ENCODE data around the gene PLCG1. TPM values are rescaled to one million over a fixed set of nuclear protein-coding genes. Genes with fewer than 3 reads are reported as not detected.

Gene PLCG1
- total and polyA plus RNA-seq, 2 donors (not counting 3 experiments of a cell fraction or from before 2014, with no cell fraction given): 164 to 224 TPM

DNA sequence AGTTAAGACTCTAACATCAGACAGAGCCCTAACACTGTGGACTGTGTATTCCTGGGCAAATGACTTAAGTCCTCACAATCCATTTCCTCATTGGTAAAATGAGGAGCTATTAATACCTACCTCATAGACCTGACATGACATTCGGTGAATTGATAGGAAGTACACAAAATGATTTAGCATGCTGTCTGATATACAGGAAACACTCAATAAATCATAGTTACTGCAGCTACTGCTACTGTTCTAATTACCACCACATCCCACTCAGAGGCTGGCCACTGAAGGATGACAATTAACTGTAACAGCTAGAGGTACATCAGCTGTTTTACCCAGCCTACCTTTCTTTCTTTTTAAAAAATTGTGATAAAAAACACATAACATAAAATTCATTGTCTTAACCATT, 87.7 kb downstream of the PLCG1 start:
- no peaks in the 10 kb centered on the region for H4K20me1 ChIP-seq (replicated peaks; ENCODE audit: control insufficient read depth, extremely low read depth, insufficient read depth, low read length)
- H3K36me3 ChIP-seq (ENCODE audit: control insufficient read depth in 2 of 2, extremely low read depth in 1 of 2, insufficient read depth in 2 of 2, low read length in 2 of 2): no peaks in the 10 kb centered on the region
- H3K9ac ChIP-seq (replicated peaks; ENCODE audit: extremely low read depth, insufficient read depth, low read length): no peak overlapping the region
- no TSS peak for BruUV-seq (replicated peaks)
- dilution Hi-C loops (cut with MboI; ENCODE audit: extremely low pct_ligation_motif_present, low sequenced_read_pairs) (no loop called here), intact Hi-C loops (cut with micrococcal nuclease) (no loop called here)
- H3K27ac ChIP-seq (ENCODE audit: insufficient read depth, low read depth, low read length): no peak overlapping the region
- POLR2A ChIA-PET: no interaction called here
- H3K79me2 ChIP-seq (ENCODE audit: control insufficient read depth, insufficient read depth, low read length): no peaks in the 10 kb centered on the region
- TF ChIP-seq FOS (IDR thresholded peaks at IDR 0.05; ENCODE audit: borderline replicate concordance, insufficient read depth, low read length): no peak
- TF ChIP-seq, protein P1, sequence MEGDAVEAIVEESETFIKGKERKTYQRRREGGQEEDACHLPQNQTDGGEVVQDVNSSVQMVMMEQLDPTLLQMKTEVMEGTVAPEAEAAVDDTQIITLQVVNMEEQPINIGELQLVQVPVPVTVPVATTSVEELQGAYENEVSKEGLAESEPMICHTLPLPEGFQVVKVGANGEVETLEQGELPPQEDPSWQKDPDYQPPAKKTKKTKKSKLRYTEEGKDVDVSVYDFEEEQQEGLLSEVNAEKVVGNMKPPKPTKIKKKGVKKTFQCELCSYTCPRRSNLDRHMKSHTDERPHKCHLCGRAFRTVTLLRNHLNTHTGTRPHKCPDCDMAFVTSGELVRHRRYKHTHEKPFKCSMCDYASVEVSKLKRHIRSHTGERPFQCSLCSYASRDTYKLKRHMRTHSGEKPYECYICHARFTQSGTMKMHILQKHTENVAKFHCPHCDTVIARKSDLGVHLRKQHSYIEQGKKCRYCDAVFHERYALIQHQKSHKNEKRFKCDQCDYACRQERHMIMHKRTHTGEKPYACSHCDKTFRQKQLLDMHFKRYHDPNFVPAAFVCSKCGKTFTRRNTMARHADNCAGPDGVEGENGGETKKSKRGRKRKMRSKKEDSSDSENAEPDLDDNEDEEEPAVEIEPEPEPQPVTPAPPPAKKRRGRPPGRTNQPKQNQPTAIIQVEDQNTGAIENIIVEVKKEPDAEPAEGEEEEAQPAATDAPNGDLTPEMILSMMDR (IDR thresholded peaks at IDR 0.05; ENCODE audit: extremely low read depth in 1 of 2, insufficient read depth in 1 of 2, low read depth in 1 of 2, low read length in 2 of 2): no peak
- TF ChIP-seq, protein P2, sequence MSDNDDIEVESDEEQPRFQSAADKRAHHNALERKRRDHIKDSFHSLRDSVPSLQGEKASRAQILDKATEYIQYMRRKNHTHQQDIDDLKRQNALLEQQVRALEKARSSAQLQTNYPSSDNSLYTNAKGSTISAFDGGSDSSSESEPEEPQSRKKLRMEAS (IDR thresholded peaks at IDR 0.05; ENCODE audit: insufficient read depth, insufficient read length): no peak
- TF ChIP-seq GATA2 (IDR thresholded peaks at IDR 0.05; ENCODE audit: insufficient read depth, insufficient read length, low read depth, low read length): no peak
- TF ChIP-seq MYC (IDR thresholded peaks at IDR 0.05; ENCODE audit: low read depth, low read length): no peak
- TF ChIP-seq EZH2 (IDR thresholded peaks at IDR 0.05; ENCODE audit: borderline replicate concordance, low read depth, low read length, severe bottlenecking): no peak
- no peak for TF ChIP-seq POLR2A (IDR thresholded peaks at IDR 0.05; ENCODE audit: low read depth, low read length)
- TF ChIP-seq POLR2AphosphoS5 (IDR thresholded peaks at IDR 0.05; ENCODE audit: insufficient read depth, low read depth, low read length): no peak
- no peak for TF ChIP-seq JUN (IDR thresholded peaks at IDR 0.05; ENCODE audit: borderline replicate concordance, insufficient read depth, insufficient read length, low read depth)
- no peaks in the 10 kb centered on the region for H3K27me3 ChIP-seq (ENCODE audit: control insufficient read depth in 2 of 2, insufficient read depth in 2 of 2, low read length in 2 of 2)
- CTCF ChIA-PET: interaction anchor here (0.7 to 3.7 kb wide), 12 partner anchors 8 to 115 kb away, joined by 3 to 29 read pairs (median 4); partner anchors contain the start of gene LPIN3
- no peak overlapping the region for H3K4me2 ChIP-seq (ENCODE audit: insufficient read depth, low read length)
- H3K9me3 ChIP-seq (replicated peaks; ENCODE audit: control insufficient read depth, insufficient read depth, low read length): no peaks in the 10 kb centered on the region
- no peak overlapping the region for H3K4me3 ChIP-seq (replicated peaks in 1 of 3; ENCODE audit: insufficient read depth in 1 of 3, low read depth in 1 of 3, low read length in 3 of 3)
- no peaks in the 10 kb centered on the region for H3K9me1 ChIP-seq (replicated peaks; ENCODE audit: control insufficient read depth, extremely low read depth, insufficient read depth, low read length)
- H3K4me1 ChIP-seq (ENCODE audit: control insufficient read depth, extremely low read depth, insufficient read depth, low read length): no peaks in the 10 kb centered on the region
- H2AFZ ChIP-seq (ENCODE audit: low read depth, low read length): no peak overlapping the region
- FAIRE-seq: no peak
- peak; percentile 38 for DNase-seq (ENCODE audit: low read depth, low spot score)

Data from endothelial cell of umbilical vein (primary cell).